ENCODE data around the gene OPRD1. TPM values are rescaled to one million over a fixed set of nuclear protein-coding genes. Genes with fewer than 3 reads are reported as not detected.

OPRD1 gene
- total and polyA plus RNA-seq, 4 donors, result 0.01 TPM; not detected in 3

GRCh38 chr1:28775121-28775942 lies 36.6 kb upstream of the OPRD1 start:
- Histone ChIP-seq H3K27ac (ENCODE audit: low read depth in 1 of 2, low read length in 2 of 2) (peak overlapping the region in 1 of 2 donors; percentile 0), H3K27me3 (ENCODE audit: control insufficient read depth in 4 of 4, insufficient read depth in 4 of 4, low read length in 3 of 4) (no peaks in the 10 kb centered on the region), H3K36me3 (ENCODE audit: control insufficient read depth in 4 of 4, insufficient read depth in 3 of 4, low read depth in 1 of 4, low read length in 3 of 4) (peaks cover 0 to 3% (median 1%) of the 10 kb centered on the region in 4 donors), H3K4me3 (ENCODE audit: low read depth in 1 of 3, low read length in 3 of 3) (peak overlapping the region; percentile 51 to 56 (median 53)), H3K9ac (ENCODE audit: low read depth in 1 of 2, low read length in 2 of 2) (no peak overlapping the region), H3K9me3 (ENCODE audit: control insufficient read depth in 4 of 4, low read length in 3 of 4) (no peaks in the 10 kb centered on the region), H3K4me1 (ENCODE audit: control insufficient read depth in 4 of 4, insufficient read depth in 4 of 4, low read length in 3 of 4) (peaks cover 0 to 8% (median 4%) of the 10 kb centered on the region in 4 donors)
- TF ChIP-seq ATF3 (IDR thresholded peaks at IDR 0.05), result no peak
- TF ChIP-seq RAD21 (IDR thresholded peaks at IDR 0.05), result peak in 1 of 2 donors; percentile 19
- TF ChIP-seq SP1 (IDR thresholded peaks at IDR 0.05), result peak; percentile 20
- TF ChIP-seq YY1 (IDR thresholded peaks at IDR 0.05), result peak; percentile 48
- TF ChIP-seq GABPA (IDR thresholded peaks at IDR 0.05 in 1 of 2, conservative IDR thresholded peaks at IDR 0.05 in 1 of 2), result no peak
- peak; percentile 39 for TF ChIP-seq MAX (IDR thresholded peaks at IDR 0.05)
- TF ChIP-seq NR2F2 (IDR thresholded peaks at IDR 0.05), result peak; percentile 26
- TF ChIP-seq HNF4A (conservative IDR thresholded peaks at IDR 0.05), result peak; percentile 11 to 13
- DNase-seq (ENCODE audit: low spot score), result peak; percentile 72
- WGBS, result 14% methylated on average over 39 of the region's 39 CpGs

GRCh38 chr1:28776341-28776740 lies 35.6 kb upstream of the OPRD1 start:
- no peak overlapping the region for H3K4me3 ChIP-seq (ENCODE audit: low read depth in 1 of 3, low read length in 3 of 3)
- H3K36me3 ChIP-seq (ENCODE audit: control insufficient read depth in 4 of 4, insufficient read depth in 3 of 4, low read depth in 1 of 4, low read length in 3 of 4), result peaks cover 0 to 3% (median 0%) of the 10 kb centered on the region in 4 donors
- H3K27me3 ChIP-seq (ENCODE audit: control insufficient read depth in 4 of 4, insufficient read depth in 4 of 4, low read length in 3 of 4), result no peaks in the 10 kb centered on the region
- no peak overlapping the region for H3K27ac ChIP-seq (ENCODE audit: low read depth in 1 of 2, low read length in 2 of 2)
- TF ChIP-seq CTCF (IDR thresholded peaks at IDR 0.05; ENCODE audit: low read depth, low read length, missing input control) (no peak), FOXA2 (IDR thresholded peaks at IDR 0.05) (no peak), FOXA1 (IDR thresholded peaks at IDR 0.05) (no peak), REST (IDR thresholded peaks at IDR 0.05) (no peak), MAX (IDR thresholded peaks at IDR 0.05) (no peak), TAF1 (conservative IDR thresholded peaks at IDR 0.05) (no peak), ATF3 (IDR thresholded peaks at IDR 0.05) (no peak), HNF4A (conservative IDR thresholded peaks at IDR 0.05) (no peak), GABPA (IDR thresholded peaks at IDR 0.05 in 1 of 2, conservative IDR thresholded peaks at IDR 0.05 in 1 of 2) (no peak), RXRA (IDR thresholded peaks at IDR 0.05) (no peak), NR2F2 (IDR thresholded peaks at IDR 0.05) (no peak), RAD21 (IDR thresholded peaks at IDR 0.05) (no peak), EGR1 (IDR thresholded peaks at IDR 0.05; ENCODE audit: low read depth in 2 of 2) (no peak), SP1 (IDR thresholded peaks at IDR 0.05) (no peak), JUND (IDR thresholded peaks at IDR 0.05) (no peak), YY1 (IDR thresholded peaks at IDR 0.05) (no peak)
- no peak overlapping the region for H3K9ac ChIP-seq (ENCODE audit: low read depth in 1 of 2, low read length in 2 of 2)
- H3K4me1 ChIP-seq (ENCODE audit: control insufficient read depth in 4 of 4, insufficient read depth in 4 of 4, low read length in 3 of 4), result peaks cover 0 to 8% (median 4%) of the 10 kb centered on the region in 4 donors
- no peaks in the 10 kb centered on the region for H3K9me3 ChIP-seq (ENCODE audit: control insufficient read depth in 4 of 4, low read length in 3 of 4)
- 97% methylated on average over 17 of the region's 17 CpGs for WGBS
- no peak for DNase-seq (ENCODE audit: low spot score)
